ENCODE results near the gene SLC52A1.
A peak's percentile ranks its signal among the peaks of the same experiment; 100 is the strongest.

The SLC52A1 gene

GRCh38 chr17:5027299-5027698 is 7.9 kb downstream of the SLC52A1 start:
- no peak for TF ChIP-seq ZNF529 (tag by site-specific recombination; IDR thresholded peaks at IDR 0.05; ENCODE audit: insufficient replicate concordance)
- no peak for TF ChIP-seq ZNF280D (tag by site-specific recombination; IDR thresholded peaks at IDR 0.05)
- TF ChIP-seq ZNF10 (tag by site-specific recombination; IDR thresholded peaks at IDR 0.05), result no peak
- no peak for TF ChIP-seq ZNF114 (tag by site-specific recombination; IDR thresholded peaks at IDR 0.05)
- peak; percentile 60 for TF ChIP-seq KLF1 (tag by site-specific recombination; IDR thresholded peaks at IDR 0.05)
- TF ChIP-seq, protein P1, sequence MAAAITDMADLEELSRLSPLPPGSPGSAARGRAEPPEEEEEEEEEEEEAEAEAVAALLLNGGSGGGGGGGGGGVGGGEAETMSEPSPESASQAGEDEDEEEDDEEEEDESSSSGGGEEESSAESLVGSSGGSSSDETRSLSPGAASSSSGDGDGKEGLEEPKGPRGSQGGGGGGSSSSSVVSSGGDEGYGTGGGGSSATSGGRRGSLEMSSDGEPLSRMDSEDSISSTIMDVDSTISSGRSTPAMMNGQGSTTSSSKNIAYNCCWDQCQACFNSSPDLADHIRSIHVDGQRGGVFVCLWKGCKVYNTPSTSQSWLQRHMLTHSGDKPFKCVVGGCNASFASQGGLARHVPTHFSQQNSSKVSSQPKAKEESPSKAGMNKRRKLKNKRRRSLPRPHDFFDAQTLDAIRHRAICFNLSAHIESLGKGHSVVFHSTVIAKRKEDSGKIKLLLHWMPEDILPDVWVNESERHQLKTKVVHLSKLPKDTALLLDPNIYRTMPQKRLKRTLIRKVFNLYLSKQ (tag by site-specific recombination; IDR thresholded peaks at IDR 0.05; ENCODE audit: borderline replicate concordance), result no peak
- POLR2A ChIA-PET, result interaction anchor here (1.3 to 1.6 kb wide), 2 partner anchors 30 to 60 kb away, joined by 4 read pairs; partner anchors contain the start of genes INCA1, KIF1C and SPAG7

GRCh38 chr17:5024604-5025003 is 10.6 kb downstream of the SLC52A1 start:
- Histone ChIP-seq H3K36me3 (ENCODE audit: control insufficient read depth in 2 of 2, insufficient read depth in 1 of 2, low read length in 2 of 2) (peaks cover 10 to 39% of the 10 kb centered on the region in 2 experiments; a peak in 2 of 3 replicates), H3K27ac (ENCODE audit: extremely low read depth, low read depth, low read length) (no peak overlapping the region), H3K4me1 (ENCODE audit: control insufficient read depth, insufficient read depth, low read length) (no peaks in the 10 kb centered on the region), H3K4me3 (ENCODE audit: low read depth, low read length) (no peak overlapping the region), H3K9me3 (ENCODE audit: control insufficient read depth, insufficient read depth, low read depth, low read length) (no peaks in the 10 kb centered on the region)
- ChIA-PET POLR2A (no interaction called here), CTCF (interaction anchor here (0.6 kb wide), 1 partner anchor 10 kb away, joined by 5 read pairs; no protein-coding TSS in a partner anchor)
- TF ChIP-seq ZNF416 (tag by site-specific recombination; IDR thresholded peaks at IDR 0.05) (no peak), ZBTB7A (tag by site-specific recombination; IDR thresholded peaks at IDR 0.05; ENCODE audit: low read depth) (no peak)

More at GRCh38 chr17:5027299-5027698, 7.9 kb downstream of the SLC52A1 start:
- Histone ChIP-seq H3K4me1 (ENCODE audit: control insufficient read depth, insufficient read depth, low read length) (0 out of 2 replicates have a peak, but pooled peaks cover 2% of the 10 kb centered on the region), H3K9me3 (ENCODE audit: control insufficient read depth, insufficient read depth, low read depth, low read length) (no peaks in the 10 kb centered on the region), H3K36me3 (ENCODE audit: control insufficient read depth in 2 of 2, insufficient read depth in 1 of 2, low read length in 2 of 2) (peaks cover 0 to 12% of the 10 kb centered on the region in 2 experiments; a peak in 1 of 3 replicates), H3K4me3 (ENCODE audit: low read depth, low read length) (no peak overlapping the region), H3K27ac (ENCODE audit: extremely low read depth, low read depth, low read length) (no peak overlapping the region)
- CTCF ChIA-PET, result interaction anchor here (0.7 to 3.8 kb wide), 3 partner anchors 18 to 124 kb away, joined by 3 to 42 read pairs (median 3); partner anchors contain the start of gene CHRNE

- Histone ChIP-seq H3K4me3 (ENCODE audit: low read depth, low read length) (no peak overlapping the region), H3K4me1 (ENCODE audit: control insufficient read depth, insufficient read depth, low read length) (no peaks in the 10 kb centered on the region), H3K36me3 (ENCODE audit: control insufficient read depth in 2 of 2, insufficient read depth in 1 of 2, low read length in 2 of 2) (peaks cover 10 to 48% of the 10 kb centered on the region in 2 experiments), H3K27ac (ENCODE audit: extremely low read depth, low read depth, low read length) (no peak overlapping the region), H3K9me3 (ENCODE audit: control insufficient read depth, insufficient read depth, low read depth, low read length) (no peaks in the 10 kb centered on the region)
- POLR2A ChIA-PET, result no interaction called here
- TF ChIP-seq ZNF10 (tag by site-specific recombination; IDR thresholded peaks at IDR 0.05) (no peak), ZNF645 (tag by site-specific recombination; IDR thresholded peaks at IDR 0.05) (no peak), GLIS2 (tag by site-specific recombination; IDR thresholded peaks at IDR 0.05) (no peak), ZFP41 (tag by site-specific recombination; IDR thresholded peaks at IDR 0.05; ENCODE audit: borderline replicate concordance) (no peak), ZNF132 (tag by site-specific recombination; IDR thresholded peaks at IDR 0.05; ENCODE audit: borderline replicate concordance) (no peak), ZNF239 (tag by site-specific recombination; IDR thresholded peaks at IDR 0.05) (no peak), ZNF266 (tag by site-specific recombination; IDR thresholded peaks at IDR 0.05; ENCODE audit: low read depth) (no peak), PBX3 (CRISPR knock-in tag; IDR thresholded peaks at IDR 0.05) (no peak), ZNF292 (tag by site-specific recombination; IDR thresholded peaks at IDR 0.05; ENCODE audit: borderline replicate concordance, low read depth) (no peak), ZNF623 (tag by site-specific recombination; IDR thresholded peaks at IDR 0.05) (no peak), SETDB1 (IDR thresholded peaks at IDR 0.05; ENCODE audit: insufficient read length, low read length) (no peak), ZNF133 (tag by site-specific recombination; IDR thresholded peaks at IDR 0.05) (no peak), BCL11A (tag by site-specific recombination; IDR thresholded peaks at IDR 0.05; ENCODE audit: low read depth) (no peak)
- CTCF ChIA-PET, result no interaction called here
These were observed 11.6 kb downstream of the SLC52A1 start for GRCh38 chr17:5023588-5024147.

All from HEK293 (cell line).